Measurements from ENCODE around the gene FGF18.
"Not testable (repeated sequence)": the region's sequence is repeated elsewhere in the genome, so short reads cannot be mapped to it uniquely, and the experiment has no call there.

The FGF18 gene

DNA sequence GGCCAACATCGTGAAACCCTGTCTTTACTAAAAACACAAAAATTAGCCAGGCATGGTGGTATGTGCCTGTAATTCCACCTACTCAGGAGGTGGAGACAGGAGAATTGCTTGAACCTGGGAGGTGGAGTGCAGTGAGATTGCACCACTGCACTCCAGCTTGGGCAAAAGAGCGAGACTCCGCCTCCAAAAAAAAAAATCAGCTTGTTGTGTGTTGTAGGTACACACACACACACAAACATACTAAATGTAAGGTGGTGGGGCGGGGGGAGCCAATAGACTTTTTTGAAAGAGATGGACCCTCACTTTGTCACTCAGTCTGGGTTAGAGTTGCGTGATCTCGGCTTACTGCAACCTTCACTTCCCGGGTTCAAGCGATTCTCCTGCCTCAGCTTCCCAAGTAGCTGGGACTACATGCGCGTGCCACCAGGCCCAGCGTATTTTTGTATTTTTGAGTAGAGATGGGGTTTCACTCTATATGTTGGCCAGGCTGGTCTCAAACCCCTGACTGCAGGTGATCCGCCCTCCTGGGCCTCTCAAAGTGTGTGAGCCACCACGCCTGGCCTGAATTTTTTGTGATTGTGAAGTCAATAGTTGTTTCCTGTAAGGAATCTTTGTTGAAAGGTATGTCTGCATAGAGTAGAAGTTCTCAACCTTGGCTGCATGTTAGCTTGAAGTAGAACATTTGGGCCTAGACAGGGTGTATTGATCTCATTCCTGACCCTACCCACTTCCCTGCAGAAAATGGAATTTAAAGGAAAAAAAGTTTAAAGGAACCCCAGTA, 18.1 kb upstream of the FGF18 start:
- DNase-seq, result no peak

DNA sequence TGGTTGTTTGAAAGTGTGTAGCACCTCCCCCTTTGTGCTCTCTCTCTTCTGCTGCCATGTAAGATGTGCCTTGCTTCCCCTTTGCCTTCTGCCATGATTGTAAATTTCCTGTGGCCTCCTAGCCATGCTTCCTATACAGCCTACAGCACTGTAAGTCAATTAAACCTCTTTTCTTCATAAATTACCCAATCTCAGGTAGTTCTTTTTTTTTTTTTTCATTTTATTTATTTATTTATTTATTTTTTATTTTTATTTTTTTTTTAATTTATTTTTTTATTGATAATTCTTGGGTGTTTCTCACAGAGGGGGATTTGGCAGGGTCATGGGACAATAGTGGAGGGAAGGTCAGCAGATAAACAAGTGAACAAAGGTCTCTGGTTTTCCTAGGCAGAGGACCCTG, 16.7 kb upstream of the FGF18 start:
- not testable (repeated sequence) for DNase-seq

DNA sequence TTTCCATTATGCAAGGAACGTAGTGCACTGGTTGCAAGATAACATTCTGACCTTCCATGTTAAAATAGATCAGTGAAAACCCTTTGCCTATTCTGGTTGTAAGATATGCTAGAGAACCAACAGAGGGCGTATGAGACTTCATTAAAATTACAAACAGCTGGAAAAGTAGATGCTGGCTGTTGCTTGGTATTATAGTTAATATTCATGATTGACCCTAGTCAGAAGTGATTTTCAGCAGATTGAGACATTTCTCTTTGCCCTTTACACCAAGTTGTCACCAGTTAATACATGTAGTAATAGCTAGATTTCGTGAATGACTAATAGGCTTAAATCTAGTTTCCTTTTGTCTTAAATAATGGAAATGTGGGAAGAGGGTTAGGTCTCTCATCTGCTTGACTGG, 13.8 kb upstream of the FGF18 start:
- DNase-seq, result no peak

DNA sequence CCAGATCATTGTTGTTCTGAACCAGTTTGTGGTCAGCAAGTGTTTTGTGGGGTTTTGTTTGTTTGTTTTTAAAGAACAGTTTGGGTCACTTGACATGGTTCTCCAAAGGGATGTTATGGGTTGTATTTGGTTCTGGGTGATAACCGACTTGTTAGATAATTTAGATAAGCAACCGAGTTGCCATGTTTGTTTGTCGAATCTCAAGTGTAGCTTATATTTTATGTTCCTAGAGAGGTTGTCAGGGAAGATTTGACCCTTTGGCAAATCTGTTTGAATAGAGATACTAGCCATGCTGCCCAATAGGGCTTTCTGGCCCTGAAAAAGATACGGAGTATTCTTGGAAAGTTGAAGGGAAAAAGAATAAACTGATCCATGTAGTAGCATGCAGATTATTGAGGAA, 12.2 kb upstream of the FGF18 start:
- no peak for DNase-seq

DNA sequence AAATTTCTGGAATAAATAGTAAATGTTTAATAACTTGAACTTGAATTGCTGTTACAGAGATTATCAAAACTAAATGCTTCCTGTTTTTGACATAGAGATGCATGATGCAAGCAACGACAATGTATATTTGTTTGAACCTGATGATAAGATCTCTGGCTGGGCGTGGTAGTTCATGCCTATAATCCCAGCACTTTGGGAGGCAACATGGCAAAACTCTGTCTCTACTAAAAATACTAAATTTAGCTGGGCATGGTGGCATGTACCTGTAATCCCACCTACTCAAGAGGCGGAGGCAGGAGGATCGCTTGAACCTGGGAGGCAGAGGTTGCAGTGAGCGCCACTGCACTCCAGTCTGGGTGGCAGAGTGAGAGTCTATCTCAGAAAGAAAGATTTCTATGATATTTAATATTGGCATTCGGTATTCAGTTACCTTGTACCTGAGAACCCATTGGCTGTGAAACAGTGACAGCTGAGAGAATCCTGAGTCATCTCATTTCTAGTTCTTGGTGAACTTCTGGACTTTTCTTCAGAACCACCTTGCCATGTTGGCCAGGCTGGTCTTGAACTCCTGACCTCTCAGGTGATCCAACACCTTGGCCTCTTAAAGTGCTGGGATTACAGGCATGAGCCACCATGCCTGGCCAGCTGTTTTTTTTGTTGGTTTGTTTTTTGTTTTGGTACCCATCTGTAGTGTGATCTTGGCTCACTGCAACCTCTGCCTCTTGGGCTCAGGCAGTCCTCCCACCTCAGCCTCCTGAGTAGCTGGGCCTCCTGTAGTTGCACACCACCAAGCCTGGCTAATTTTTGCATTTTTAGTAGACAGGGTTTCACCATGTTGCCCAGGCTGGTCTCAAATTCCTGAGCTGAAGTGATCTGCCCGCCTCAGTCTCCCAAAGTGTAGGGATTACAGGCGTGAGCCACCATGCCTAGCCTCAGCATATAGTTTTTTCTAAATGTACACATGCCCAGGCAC, 10.0 kb upstream of the FGF18 start:
- no peak for DNase-seq

DNA sequence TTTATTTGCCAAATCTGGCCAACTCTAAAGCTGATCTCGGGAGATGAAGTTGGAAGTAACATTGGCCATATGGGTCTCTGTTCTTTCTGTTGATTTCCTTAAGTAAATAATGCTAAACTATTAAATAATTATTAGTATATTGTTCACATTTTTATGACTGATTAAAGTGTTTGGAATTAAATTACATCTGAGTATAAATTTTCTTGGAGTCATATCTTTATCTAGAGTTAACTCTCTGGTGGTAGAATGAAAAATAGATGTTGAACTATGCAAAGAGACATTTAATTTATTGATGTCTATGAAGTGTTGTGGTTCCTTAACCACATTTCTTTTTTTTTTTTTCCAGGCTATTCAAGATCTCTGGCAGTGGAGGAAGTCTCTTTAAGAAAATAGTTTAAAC, 9.3 kb upstream of the FGF18 start:
- no peak for DNase-seq

DNA sequence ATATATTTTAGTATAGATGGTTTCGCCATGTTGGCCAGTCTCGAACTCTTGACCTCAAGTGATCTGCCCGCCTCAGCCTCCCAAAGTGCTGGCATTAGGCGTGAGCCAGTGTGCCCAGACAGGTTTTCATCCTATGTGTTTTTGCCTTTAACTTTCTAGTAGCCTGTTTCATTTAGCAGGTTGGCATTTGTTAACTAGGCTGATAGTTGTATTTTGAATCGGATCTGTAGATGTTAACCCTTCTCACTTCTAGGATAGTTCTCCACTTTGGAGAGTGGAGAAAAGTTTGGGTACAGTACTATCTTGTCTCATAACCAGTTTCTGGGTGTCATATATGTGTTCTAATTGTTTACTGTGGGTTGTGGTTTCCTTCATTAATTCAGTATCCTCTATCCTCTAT, 7.3 kb upstream of the FGF18 start:
- no peak for DNase-seq

DNA sequence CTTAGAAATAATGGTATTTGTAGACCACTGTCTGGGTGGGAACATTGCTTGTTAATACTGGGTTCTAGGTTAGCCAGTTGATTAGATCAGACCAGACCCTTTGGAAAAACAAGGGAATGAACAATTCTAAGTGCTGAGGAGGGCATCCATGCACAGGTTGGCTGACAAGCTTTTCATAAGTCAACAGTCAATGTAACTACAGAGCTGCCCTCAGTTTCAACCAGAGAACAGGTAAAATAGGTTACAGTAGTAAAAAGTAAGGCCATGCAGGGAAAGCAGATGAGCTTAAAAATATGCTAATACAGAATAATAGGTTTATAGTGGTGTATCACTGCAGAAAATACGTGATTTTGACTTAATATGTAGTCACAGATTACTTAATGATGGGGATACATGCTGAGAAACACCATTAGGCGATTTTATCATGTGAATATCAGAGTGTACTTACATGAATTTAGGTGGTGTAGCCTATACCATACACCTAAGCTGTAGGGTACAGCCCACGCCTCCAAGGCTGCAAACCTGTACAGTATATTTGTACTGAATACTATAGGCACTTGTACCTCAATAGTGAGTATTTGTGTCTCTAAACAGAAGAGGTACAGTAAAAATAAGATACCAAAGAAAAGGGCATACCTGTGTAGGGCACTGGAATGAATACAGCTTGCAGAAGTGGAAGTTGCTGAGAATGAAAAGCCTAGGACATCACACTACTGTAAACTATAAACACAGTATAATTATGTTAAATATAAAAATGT, 6.1 kb upstream of the FGF18 start:
- DNase-seq, result no peak

DNA sequence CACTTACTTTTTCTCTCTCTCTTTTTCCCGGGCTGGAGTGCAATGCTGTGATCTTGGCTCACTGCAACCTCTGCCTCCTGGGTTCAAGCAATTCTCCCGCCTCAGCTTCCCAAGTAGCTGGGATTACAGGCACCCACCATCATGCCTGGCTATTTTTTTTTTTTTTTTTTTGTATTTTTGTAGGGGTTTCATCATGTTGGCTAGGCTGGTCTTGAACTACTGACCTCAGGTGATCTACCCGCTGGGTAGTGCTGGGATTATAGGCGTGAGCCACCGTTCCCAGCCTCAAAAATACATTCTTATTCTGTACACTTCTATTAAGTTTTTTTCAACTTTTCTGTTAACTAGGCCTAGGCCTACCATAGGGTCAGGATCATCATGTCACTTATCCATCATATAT, 5.5 kb upstream of the FGF18 start:
- DNase-seq, result not testable (repeated sequence)

DNA sequence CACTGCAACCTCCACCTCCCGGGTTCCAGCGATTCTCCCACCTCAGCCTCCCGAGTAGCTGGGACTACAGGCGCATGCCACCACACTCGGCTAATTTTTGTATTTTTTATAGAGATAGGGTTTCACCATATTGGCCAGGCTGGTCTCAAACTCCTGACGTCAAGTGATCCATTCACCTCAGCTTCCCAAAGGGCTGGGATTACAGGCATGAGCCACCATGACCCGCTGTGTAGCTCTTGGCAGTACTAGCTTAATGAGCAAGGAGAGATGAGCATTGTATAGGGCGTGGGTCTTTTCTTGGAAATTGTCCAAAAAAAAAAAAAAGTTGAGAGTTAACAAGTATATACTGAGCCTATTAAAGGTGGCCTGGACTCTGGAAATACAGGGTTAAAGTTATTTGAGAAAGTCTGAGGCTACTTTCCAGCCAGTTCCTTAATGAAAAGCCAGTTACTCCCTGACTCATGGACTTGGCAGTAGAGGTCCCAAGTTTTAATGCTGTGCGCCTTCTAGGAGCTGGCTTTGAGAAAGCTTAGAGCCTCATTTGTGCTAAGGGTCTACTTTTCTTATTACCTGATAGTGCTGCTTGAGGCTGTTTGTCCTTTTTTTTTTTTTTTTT, 4.2 kb upstream of the FGF18 start:
- no peak for DNase-seq

DNA sequence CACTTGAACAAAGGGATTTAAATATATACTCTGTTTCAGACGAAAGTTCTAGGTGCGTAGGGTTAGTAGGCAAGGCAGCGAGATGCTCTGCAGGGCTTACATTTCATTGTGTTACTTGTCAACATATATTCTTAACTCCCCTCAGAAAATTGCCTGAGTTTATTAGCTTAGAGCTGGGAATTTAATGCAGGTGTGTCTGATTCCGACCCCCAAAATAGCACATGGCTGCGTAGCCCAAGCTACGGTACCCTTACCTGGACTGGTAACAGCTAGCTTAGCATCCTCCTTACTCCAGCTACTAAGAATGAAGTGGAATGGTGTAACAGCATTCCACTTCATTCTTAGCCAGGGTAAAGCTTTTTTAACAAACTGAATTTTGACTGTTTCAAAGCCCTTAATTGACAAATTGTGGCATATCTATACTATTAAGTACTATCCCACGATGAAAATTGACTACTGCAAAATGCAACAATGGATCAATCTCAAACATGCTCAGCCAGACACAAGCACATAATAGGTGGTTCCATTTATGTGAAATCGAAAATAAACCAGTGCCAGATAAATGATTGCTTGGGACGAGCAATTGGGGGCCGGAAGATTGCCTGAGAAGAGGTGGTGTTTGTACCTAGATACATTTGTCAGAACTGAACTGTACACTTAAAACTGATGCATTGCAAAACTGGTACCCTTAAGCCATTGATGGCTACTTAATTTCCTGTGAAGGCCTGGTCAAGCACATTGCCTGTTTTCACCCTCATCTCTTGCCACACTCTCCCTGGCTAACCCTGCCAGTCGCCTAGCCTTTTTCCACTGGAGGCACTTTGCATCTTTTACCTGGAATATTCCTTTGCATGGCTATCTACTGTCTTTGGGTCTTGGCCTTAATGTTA, 3.0 kb upstream of the FGF18 start:
- DNase-seq, result no peak

DNA sequence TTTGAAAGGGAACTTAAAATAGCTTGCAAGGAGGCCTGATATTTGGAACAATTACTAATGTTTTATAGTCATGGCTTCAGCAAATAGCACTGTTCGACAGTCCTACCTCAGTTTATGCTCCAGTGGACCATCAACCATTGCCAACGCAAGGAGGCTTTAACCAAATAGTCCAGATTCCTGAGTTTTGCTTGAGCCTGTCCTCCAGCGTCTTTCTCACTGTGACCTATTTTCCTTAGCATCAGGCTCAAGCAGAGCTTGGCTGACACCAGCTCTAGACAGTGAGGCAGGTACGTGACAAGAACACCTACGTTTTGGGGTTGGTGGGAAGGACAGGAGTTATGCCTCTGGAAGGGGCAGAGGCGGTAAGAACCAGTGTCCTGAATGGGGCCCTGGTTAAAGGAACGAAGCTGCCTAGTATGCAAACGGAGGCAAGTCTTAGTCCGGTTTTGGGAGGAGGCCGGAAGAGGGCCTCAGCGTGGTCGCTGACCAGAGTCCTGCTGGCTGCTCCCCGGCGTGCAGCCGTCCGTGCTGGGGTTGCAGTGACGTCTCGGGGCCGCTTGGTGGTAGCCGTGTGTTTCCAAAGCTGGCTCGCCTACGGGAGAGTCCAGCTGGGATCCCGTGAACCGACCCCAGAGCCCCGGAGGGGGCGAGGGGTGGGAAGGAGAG, 998 bp upstream of the FGF18 start:
- peak; percentile 37 to 41 for DNase-seq

DNA sequence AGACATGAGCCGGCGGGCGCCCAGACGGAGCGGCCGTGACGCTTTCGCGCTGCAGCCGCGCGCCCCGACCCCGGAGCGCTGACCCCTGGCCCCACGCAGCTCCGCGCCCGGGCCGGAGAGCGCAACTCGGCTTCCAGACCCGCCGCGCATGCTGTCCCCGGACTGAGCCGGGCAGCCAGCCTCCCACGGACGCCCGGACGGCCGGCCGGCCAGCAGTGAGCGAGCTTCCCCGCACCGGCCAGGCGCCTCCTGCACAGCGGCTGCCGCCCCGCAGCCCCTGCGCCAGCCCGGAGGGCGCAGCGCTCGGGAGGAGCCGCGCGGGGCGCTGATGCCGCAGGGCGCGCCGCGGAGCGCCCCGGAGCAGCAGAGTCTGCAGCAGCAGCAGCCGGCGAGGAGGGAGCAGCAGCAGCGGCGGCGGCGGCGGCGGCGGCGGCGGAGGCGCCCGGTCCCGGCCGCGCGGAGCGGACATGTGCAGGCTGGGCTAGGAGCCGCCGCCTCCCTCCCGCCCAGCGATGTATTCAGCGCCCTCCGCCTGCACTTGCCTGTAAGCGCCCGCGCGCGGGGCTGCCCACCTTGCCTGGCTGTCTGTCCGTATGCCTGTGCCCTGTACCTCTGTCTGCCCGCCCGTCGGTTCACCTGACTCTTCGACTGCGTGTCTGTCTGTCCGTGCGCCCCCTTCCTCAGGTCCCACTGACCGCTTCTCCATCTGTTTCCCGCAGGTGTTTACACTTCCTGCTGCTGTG, 412 bp downstream of the FGF18 start:
- no peak for DNase-seq

DNA sequence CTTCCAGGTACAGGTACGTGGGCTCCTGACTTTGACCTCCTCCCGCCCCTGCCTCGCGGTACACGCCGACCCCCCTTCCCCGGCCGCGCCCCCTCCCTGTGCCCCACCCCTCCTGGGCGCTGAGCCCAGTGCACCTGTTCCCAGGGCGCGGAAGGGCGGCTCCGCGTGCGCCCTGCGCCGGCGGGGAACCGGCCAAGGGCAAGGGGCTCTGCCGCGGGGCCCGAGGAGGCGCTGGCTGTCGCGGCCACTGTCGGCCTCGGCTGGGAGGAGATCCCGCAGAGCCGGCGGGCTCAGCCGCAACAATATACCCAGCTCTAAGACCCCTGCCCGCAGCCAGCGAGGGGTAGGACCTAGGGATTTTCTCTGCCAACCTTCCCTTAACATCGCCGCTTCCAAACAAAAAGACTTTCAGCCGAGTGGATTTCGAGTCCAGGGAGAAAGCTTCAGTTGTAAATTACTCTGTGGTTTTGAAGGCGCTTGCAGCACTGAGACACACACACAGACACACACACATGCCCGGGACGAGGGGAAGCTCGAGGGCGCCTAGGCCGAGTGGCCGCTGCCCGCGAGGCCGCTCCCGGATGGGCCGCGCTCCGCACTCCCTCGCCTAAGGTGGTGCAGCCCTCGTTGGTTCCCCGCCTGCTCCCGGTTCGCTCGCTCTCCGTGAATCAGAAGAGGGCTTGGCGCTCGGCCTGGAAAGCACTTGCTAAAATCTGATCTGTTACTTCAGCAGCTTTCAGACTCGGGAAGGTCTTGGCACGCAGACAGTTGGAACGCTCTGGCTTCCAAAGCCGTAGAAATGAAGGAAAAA, 1.2 kb downstream of the FGF18 start:
- DNase-seq, result no peak

DNA sequence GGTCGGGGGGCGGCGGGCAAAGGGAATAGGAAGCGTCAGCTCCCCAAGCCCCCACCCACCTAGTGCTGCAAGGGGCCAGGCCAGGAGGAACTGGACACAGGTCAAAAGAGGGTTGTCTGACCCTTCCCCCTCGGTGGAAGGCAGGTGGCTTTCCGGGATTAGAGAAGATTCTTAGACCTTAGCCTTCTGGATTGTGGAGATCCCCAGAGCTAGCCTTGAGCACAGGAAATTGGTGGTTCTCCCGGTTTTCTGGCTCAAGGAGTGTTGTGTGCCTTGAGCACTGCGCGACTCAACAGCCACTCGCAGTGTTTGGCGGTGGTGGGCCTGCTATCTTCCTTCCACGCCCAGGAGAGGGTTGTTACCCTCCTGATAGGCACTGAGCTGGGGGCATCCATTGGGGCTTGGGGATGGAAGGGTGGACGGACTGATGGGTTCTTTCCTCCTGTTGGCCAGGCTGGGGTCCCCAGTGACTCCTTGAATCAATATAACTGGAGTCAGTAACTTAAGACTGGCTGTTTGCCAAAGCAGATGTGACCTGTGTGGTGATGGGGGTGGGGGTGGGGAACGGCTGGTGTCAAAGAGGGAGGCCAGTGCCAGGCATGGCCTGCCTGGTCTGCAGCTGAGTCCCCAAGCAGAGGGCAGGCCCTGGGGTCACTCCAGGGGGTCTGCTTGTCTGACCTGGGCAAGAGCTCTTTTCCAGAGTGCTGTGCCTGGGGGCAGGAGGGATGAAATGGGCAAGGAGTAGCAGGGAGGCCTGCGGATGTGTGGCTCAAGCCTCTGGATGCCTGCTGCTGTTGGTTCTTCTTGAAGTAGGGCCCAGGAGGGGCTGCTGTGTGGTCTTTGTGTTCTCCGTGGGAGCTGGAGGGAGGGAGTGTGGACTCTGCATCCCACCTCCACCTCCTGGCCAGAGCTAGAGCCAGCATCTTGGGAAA, 2.1 kb downstream of the FGF18 start:
- no peak for DNase-seq

DNA sequence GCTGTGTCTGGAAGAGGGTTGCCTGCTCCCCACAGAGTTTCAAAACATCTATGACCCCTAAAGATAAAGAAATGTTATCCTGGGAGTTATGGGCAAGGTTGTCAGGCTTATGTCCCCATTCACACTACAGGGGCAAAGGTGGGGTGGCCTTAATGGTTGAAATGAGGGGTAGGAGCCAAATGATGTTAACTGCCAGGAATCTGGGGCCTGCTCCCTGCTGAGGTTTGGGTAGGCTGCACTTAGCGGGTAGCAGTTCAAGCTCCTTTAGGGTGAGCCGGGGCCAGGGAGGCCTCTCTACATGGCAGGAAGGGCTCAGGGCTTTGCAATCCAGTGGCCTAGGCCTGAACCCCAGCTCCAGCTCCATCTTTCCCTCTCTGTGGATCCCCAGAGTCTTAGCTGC, 3.0 kb downstream of the FGF18 start:
- DNase-seq, result no peak

DNA sequence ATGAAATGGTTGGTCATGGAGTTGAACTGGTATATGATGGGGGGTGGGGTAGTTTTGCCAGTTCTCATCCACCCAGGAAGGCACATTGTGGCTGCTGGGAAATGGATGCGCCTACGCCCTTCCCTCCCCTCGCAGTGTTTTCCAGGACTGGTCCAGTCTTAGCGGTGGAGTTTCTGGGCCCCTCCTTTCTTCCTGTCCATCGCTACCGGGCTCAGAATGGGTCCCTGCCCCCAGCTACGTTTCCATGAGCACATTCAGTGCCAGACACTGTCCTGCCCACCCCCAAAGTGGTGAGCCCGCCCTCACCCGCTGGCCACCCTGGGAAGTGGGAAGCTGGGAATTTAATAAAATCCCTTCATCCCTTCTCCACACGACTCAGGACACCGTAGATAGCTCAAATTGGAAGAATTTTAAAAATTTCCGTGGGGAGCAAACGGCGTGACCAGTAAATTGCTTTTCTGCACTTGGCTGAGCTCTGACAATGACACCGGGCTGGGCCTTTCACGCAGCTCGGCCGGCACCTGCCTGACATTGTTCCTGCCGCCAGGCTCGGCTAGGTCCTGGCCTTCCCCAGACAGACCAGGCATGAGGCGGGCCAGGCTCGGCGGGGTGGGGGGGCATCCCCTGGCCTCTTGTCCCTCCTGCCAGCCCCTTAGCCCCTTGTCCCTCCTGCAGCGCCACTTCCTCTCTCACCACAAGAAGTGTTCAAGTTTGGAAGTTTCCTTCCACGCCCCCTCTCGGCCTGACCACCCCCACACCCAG, 3.6 kb downstream of the FGF18 start:
- DNase-seq, result no peak

DNA sequence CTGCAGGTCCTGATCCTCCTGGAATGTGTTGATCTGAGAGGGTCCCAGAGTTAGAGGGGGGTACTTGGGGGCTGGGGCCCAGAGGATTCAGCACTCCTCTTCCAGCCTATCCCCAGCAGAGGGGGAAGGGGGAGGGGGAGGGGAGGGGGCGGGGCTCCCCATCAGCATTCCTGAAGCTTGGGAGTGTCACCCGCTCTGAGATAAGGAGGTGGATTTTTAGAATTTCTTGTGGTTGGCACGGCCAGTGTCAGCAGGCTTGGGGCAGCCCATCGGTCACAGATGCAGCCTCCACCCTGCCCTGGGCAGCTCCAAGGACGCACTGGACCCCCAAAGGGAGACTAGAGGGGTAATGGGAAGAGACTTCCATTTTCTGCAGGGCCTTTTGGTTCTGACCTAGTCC, 5.3 kb downstream of the FGF18 start:
- DNase-seq, result no peak
